HEK293 (cell line): ENCODE measurements around the gene ZRANB1.

Source experiments
- CTCF ChIP-seq: fragments of 450-650 bp; formaldehyde crosslinking; IDR thresholded peaks from 2 replicates; pipeline ENCODE4 v1.5.1; 2016; ENCODE audit warnings: missing biosample characterization, missing genetic modification characterization
- GLIS2 ChIP-seq: fragments of 450-650 bp; formaldehyde crosslinking; IDR thresholded peaks from 2 replicates; pipeline ENCODE4 v1.5.1; 2016; ENCODE audit warnings: missing biosample characterization, missing genetic modification characterization
- ZBTB7A ChIP-seq: fragments of 450-650 bp; formaldehyde crosslinking; IDR thresholded peaks from 2 replicates; pipeline ENCODE4 v1.5.1; 2016; ENCODE audit warnings: low read depth, missing biosample characterization, missing genetic modification characterization
- ZNF140 ChIP-seq: fragments of 450-650 bp; formaldehyde crosslinking; IDR thresholded peaks from 2 replicates; pipeline ENCODE4 v1.5.1; 2016; ENCODE audit warnings: missing biosample characterization, missing genetic modification characterization
- ZNF24 ChIP-seq: fragments of 450-650 bp; formaldehyde crosslinking; IDR thresholded peaks from 2 replicates; pipeline ENCODE4 v1.5.1; 2016; ENCODE audit warnings: missing biosample characterization, missing genetic modification characterization
- ZNF274 ChIP-seq, 2 experiments: fragments of 200-500 bp in 1 of 2; fragments of 450-650 bp in 1 of 2; sonication (Bioruptor generic) in 1 of 2; formaldehyde crosslinking in 1 of 2; IDR thresholded peaks; 2 replicates each; pipeline versions ENCODE4 v1.5.1 to v1.6.1; 2014 to 2016; ENCODE audit warnings: borderline replicate concordance in 1 of 2, inconsistent platforms in 1 of 2, low read length in 1 of 2, missing biosample characterization in 1 of 2, missing genetic modification characterization in 1 of 2
- ZNF398 ChIP-seq: fragments of 450-650 bp; formaldehyde crosslinking; IDR thresholded peaks from 2 replicates; pipeline ENCODE4 v1.5.1; 2017; ENCODE audit warnings: missing biosample characterization, missing genetic modification characterization
- ZNF433 ChIP-seq: fragments of 450-650 bp; formaldehyde crosslinking; IDR thresholded peaks from 2 replicates; pipeline ENCODE4 v1.5.1; 2016; ENCODE audit warnings: missing biosample characterization, missing genetic modification characterization, low read depth
- ZNF530 ChIP-seq: fragments of 450-650 bp; formaldehyde crosslinking; IDR thresholded peaks from 2 replicates; pipeline ENCODE4 v1.5.1; 2016; ENCODE audit warnings: low read depth, missing biosample characterization, missing genetic modification characterization
- ZNF555 ChIP-seq: fragments of 450-650 bp; formaldehyde crosslinking; conservative IDR thresholded peaks from 2 replicates; pipeline ENCODE4 v1.5.1; 2017; ENCODE audit warnings: missing biosample characterization, mild to moderate bottlenecking, missing genetic modification characterization, inconsistent platforms
- ZNF704 ChIP-seq: fragments of 450-650 bp; formaldehyde crosslinking; IDR thresholded peaks from 2 replicates; pipeline ENCODE4 v1.5.1; 2016; ENCODE audit warnings: missing biosample characterization, missing genetic modification characterization

- TF ChIP-seq ZNF555: no peak
- TF ChIP-seq CTCF (tag by site-specific recombination): no peak
- no peak for TF ChIP-seq ZNF704 (tag by site-specific recombination)
- no peak for TF ChIP-seq ZNF398
- TF ChIP-seq ZNF274 (IDR thresholded peaks at IDR 0.05; ENCODE audit: low read length): no peak
- TF ChIP-seq ZNF274 (tag by site-specific recombination; IDR thresholded peaks at IDR 0.05; ENCODE audit: borderline replicate concordance): no peak
- no peak for TF ChIP-seq ZNF24 (tag by site-specific recombination)
- TF ChIP-seq ZBTB7A (tag by site-specific recombination): no peak
- TF ChIP-seq GLIS2 (tag by site-specific recombination): no peak
- no peak for TF ChIP-seq ZNF140 (tag by site-specific recombination)
- TF ChIP-seq ZNF433 (tag by site-specific recombination): no peak
- no peak for TF ChIP-seq ZNF530 (tag by site-specific recombination)
These were observed 63.6 kb downstream of the ZRANB1 start for GRCh38 chr10:125005312-125006187.
